A673 (cell line): Measurements from ENCODE around the gene IL21R. TPM values are rescaled to one million over a fixed set of nuclear protein-coding genes. Genes with fewer than 3 reads are reported as not detected.

Source experiments
- BruUV-seq: library from RNA; stranded (reverse); fragments of 400-500 nt; replicated peaks from 2 replicates; lab custom pipeline; 2021; lab: Mats Ljungman, UMichigan
- CTCF ChIA-PET: fragments of 300-600 bp; sonication (Branson Sonifier 250); formaldehyde crosslinking; loops from one replicate; lab custom pipeline; 2022; ENCODE audit warnings: antibody characterized with exemption; lab: Charles Lee
- POLR2A ChIA-PET: fragments of 300-600 bp; sonication (Branson Sonifier 250); formaldehyde crosslinking; loops from one replicate; lab custom pipeline; 2022; ENCODE audit warnings: antibody characterized with exemption; ENCODE audit not compliant: low non-redundant PET; lab: Charles Lee
- DNase-seq: peaks from one replicate; pipeline ENCODE4 v3.0.0-alpha.2; 2015; ENCODE audit warnings: low spot score
- H3K27ac ChIP-seq: fragments of 200-600 bp; sonication (generic); 2 replicates; pipeline ENCODE4 v1.5.1; 2016; ENCODE audit warnings: mixed run types, low read depth, mild to moderate bottlenecking, mixed read lengths, antibody characterized with exemption, low read length; ENCODE audit not compliant: poor library complexity, severe bottlenecking
- H3K27me3 ChIP-seq: fragments of 200-600 bp; sonication (generic); replicated peaks from 2 replicates; pipeline ENCODE4 v1.6.1; 2017; ENCODE audit warnings: mixed run types, low read depth, mild to moderate bottlenecking, mixed read lengths, antibody characterized with exemption, low read length; ENCODE audit not compliant: insufficient read depth, poor library complexity
- H3K36me3 ChIP-seq: fragments of 200-600 bp; sonication (generic); 2 replicates; pipeline ENCODE4 v1.6.1; 2016; ENCODE audit warnings: mixed run types, mild to moderate bottlenecking, mixed read lengths, antibody characterized with exemption, low read length; ENCODE audit not compliant: insufficient read depth, poor library complexity, severe bottlenecking
- H3K4me1 ChIP-seq: fragments of 200-600 bp; sonication (generic); 2 replicates; pipeline ENCODE4 v1.6.1; 2017; ENCODE audit warnings: mixed run types, mild to moderate bottlenecking, mixed read lengths, antibody characterized with exemption, low read length; ENCODE audit not compliant: insufficient read depth, poor library complexity, severe bottlenecking
- H3K4me3 ChIP-seq: fragments of 200-600 bp; sonication (generic); 2 replicates; pipeline ENCODE4 v1.5.1; 2016; ENCODE audit warnings: low read depth, mixed run types, mild to moderate bottlenecking, mixed read lengths, low read length; ENCODE audit not compliant: poor library complexity, severe bottlenecking
- H3K9me3 ChIP-seq: fragments of 200-600 bp; sonication (generic); 2 replicates; pipeline ENCODE4 v1.6.1; 2016; ENCODE audit warnings: mixed run types, low read depth, mild to moderate bottlenecking, mixed read lengths, antibody characterized with exemption, low read length; ENCODE audit not compliant: poor library complexity, severe bottlenecking
- CTCF ChIP-seq: fragments of 300-800, 200-600 bp; sonication (generic); conservative IDR thresholded peaks from 2 replicates; pipeline ENCODE4 v1.5.1; 2017; ENCODE audit warnings: low read depth, mild to moderate bottlenecking, antibody characterized with exemption, low read length, moderate library complexity, mixed read lengths
- EZH2 ChIP-seq: fragments of 200-600 bp; sonication (generic); IDR thresholded peaks from 2 replicates; pipeline ENCODE4 v1.6.1; 2017; ENCODE audit warnings: borderline replicate concordance, low read depth, mild to moderate bottlenecking, mixed read lengths, antibody characterized with exemption, low read length; ENCODE audit not compliant: poor library complexity, severe bottlenecking
- intact Hi-C: fragments of 100-400 bp; cut with micrococcal nuclease; formaldehyde crosslinking; loops from one replicate; pipeline ENCODE4 v1.10.0; 2022; ENCODE audit not compliant: unreplicated experiment
- total RNA-seq: library from RNA; stranded (reverse); gene quantifications from 2 replicates; pipeline ENCODE4 v1.2.3, GENCODE V29; 2021

IL21R gene
- total RNA-seq, 1 experiment from 2014 or later = 0.19 TPM

GRCh38 chr16:27447301-27447700 is 45.3 kb downstream of the IL21R start:
- CTCF ChIA-PET = no interaction called here

GRCh38 chr16:27448532-27449433 is 46.8 kb downstream of the IL21R start:
- TF ChIP-seq EZH2 = no peak
- TF ChIP-seq CTCF = no peak
- H3K36me3 ChIP-seq = no peaks in the 10 kb centered on the region
- ChIA-PET CTCF (no interaction called here), POLR2A (no interaction called here)
- DNase-seq = no peak
- intact Hi-C loops = no loop called here
- no peaks in the 10 kb centered on the region for H3K27me3 ChIP-seq
- H3K4me3 ChIP-seq = no peak overlapping the region
- H3K4me1 ChIP-seq = no peaks in the 10 kb centered on the region
- H3K27ac ChIP-seq = no peak overlapping the region
- no TSS peak for BruUV-seq
- H3K9me3 ChIP-seq = peaks cover 12% of the 10 kb centered on the region

More at GRCh38 chr16:27447301-27447700, 45.3 kb downstream of the IL21R start:
- Histone ChIP-seq H3K9me3 (peaks cover 12% of the 10 kb centered on the region), H3K27ac (no peak overlapping the region), H3K4me3 (no peak overlapping the region), H3K36me3 (no peaks in the 10 kb centered on the region), H3K4me1 (no peaks in the 10 kb centered on the region), H3K27me3 (no peaks in the 10 kb centered on the region)
- BruUV-seq = no TSS peak
- intact Hi-C loops = no loop called here
- DNase-seq = no peak
- TF ChIP-seq EZH2 (no peak), CTCF (no peak)
- POLR2A ChIA-PET = interaction anchor here (1.0 kb wide), 1 partner anchor 244 kb away, joined by 3 read pairs; no protein-coding TSS in a partner anchor

GRCh38 chr16:27449434-27450195 is 47.6 kb downstream of the IL21R start:
- Histone ChIP-seq H3K4me1 (no peaks in the 10 kb centered on the region), H3K27me3 (no peaks in the 10 kb centered on the region), H3K4me3 (no peak overlapping the region), H3K36me3 (no peaks in the 10 kb centered on the region), H3K9me3 (peaks cover 7% of the 10 kb centered on the region), H3K27ac (no peak overlapping the region)
- no TSS peak for BruUV-seq
- ChIA-PET POLR2A (no interaction called here), CTCF (interaction anchor here (0.5 kb wide), 1 partner anchor 339 kb away, joined by 6 read pairs; no protein-coding TSS in a partner anchor)
- DNase-seq = no peak
- TF ChIP-seq CTCF = no peak
- intact Hi-C loops = no loop called here
